ENCODE data around the gene DYDC2. TPM values are rescaled to one million over a fixed set of nuclear protein-coding genes. Genes with fewer than 3 reads are reported as not detected.
A peak's percentile ranks its signal among the peaks of the same experiment; 100 is the strongest.

Gene DYDC2
- total and polyA plus RNA-seq, 12 donors = not detected

DNA sequence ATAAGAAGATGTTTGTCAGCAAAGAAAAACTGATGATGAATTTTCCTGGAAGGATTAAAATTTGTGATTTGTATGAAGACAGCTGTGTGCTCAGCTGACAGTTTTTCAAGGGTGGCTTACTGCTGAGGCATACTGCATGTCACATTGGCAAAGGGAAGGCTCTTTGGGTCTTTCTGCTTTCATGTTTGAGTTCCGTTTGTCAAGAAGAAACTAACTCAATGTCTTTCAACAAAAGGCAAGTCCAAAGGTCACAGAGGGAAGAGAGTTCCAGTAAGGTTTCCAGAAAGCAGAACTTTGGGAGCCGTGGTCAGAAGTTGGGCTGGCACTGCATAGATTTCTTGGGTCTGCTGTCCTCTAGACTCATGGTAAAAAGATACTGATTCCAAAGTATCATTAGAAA, 16.9 kb downstream of the DYDC2 start:
- Histone ChIP-seq H3K27me3 (peaks cover 0 to 6% (median 0%) of the 10 kb centered on the region in 7 donors), H3K27ac (peak overlapping the region in 1 of 10 donors; percentile 69), H3K9me3 (peaks cover 0 to 7% (median 0%) of the 10 kb centered on the region in 11 donors), H3K4me1 (peaks cover 0 to 19% (median 0%) of the 10 kb centered on the region in 9 donors), H3K36me3 (no peaks in the 10 kb centered on the region), H3K4me3 (no peak overlapping the region)
- no peak for DNase-seq
- intact Hi-C loops (cut with DNase I) = no loop called here
- WGBS, 2 donors = 72 to 81% methylated on average over 2 of the region's 2 CpGs
- no peak for ATAC-seq
- TF ChIP-seq, protein P1, sequence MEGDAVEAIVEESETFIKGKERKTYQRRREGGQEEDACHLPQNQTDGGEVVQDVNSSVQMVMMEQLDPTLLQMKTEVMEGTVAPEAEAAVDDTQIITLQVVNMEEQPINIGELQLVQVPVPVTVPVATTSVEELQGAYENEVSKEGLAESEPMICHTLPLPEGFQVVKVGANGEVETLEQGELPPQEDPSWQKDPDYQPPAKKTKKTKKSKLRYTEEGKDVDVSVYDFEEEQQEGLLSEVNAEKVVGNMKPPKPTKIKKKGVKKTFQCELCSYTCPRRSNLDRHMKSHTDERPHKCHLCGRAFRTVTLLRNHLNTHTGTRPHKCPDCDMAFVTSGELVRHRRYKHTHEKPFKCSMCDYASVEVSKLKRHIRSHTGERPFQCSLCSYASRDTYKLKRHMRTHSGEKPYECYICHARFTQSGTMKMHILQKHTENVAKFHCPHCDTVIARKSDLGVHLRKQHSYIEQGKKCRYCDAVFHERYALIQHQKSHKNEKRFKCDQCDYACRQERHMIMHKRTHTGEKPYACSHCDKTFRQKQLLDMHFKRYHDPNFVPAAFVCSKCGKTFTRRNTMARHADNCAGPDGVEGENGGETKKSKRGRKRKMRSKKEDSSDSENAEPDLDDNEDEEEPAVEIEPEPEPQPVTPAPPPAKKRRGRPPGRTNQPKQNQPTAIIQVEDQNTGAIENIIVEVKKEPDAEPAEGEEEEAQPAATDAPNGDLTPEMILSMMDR (IDR thresholded peaks at IDR 0.05) = no peak

DNA sequence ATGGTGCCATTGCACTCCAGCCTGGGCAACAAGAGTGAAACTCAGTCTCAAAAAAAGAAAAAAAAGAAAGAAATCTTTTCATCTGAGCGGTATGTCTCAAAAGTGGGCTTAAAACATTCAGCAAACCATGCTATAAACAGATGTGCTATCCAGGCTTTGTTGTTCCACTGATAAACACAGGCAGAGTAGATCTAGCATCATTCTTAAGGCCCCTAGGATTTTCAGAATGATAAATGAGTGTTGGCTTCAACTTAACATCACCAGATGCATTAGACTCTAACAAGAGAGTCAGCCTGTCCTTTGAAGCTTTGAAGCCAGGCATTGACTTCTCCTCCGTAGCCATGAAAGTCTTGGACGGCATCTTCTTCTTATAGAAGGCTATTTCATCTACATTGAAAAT, 23.1 kb downstream of the DYDC2 start:
- H3K4me1 ChIP-seq = peaks cover 0 to 13% (median 0%) of the 10 kb centered on the region in 9 donors
- H3K27ac ChIP-seq = no peak overlapping the region
- no peak for ATAC-seq
- no peak for DNase-seq
- WGBS, 2 donors = 30 to 39% methylated on average over 3 of the region's 3 CpGs
- no peaks in the 10 kb centered on the region for H3K36me3 ChIP-seq
- TF ChIP-seq, protein P1 (IDR thresholded peaks at IDR 0.05) = no peak
- H3K4me3 ChIP-seq = no peak overlapping the region
- no peaks in the 10 kb centered on the region for H3K9me3 ChIP-seq
- intact Hi-C loops (cut with DNase I) = loop anchor here in 6 of 10 donors (5.0 to 10.0 kb wide), 6 partner anchors 63 to 548 kb away; no protein-coding TSS in a partner anchor
- H3K27me3 ChIP-seq = peaks cover 0 to 6% (median 0%) of the 10 kb centered on the region in 7 donors

DNA sequence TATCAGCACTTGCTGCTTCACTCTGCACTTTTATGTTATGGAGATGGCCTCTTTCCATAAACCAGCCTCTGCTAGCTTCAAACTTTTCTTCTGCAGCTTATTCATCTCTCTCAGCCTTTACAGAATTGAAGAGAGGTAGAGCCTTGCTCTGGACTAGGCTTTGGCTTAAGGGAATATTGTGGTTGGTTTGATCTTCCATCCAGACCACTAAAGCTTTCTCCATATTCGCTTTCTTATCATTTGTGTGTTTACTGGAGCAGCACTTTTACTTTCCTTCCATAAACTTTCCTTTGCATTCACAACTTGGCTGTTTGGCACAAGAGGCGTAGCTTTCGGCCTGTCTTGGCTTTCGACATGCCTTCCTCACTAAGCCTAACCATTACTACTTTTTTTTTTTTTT, 23.6 kb downstream of the DYDC2 start:
- H3K4me1 ChIP-seq = peaks cover 0 to 13% (median 0%) of the 10 kb centered on the region in 9 donors
- no peaks in the 10 kb centered on the region for H3K36me3 ChIP-seq
- ATAC-seq (no peak), DNase-seq (no peak)
- TF ChIP-seq, protein P1 (IDR thresholded peaks at IDR 0.05) = no peak
- intact Hi-C loops (cut with DNase I) = loop anchor here in 6 of 10 donors (5.0 to 10.0 kb wide), 6 partner anchors 62 to 547 kb away; no protein-coding TSS in a partner anchor
- H3K9me3 ChIP-seq = no peaks in the 10 kb centered on the region
- no peak overlapping the region for H3K27ac ChIP-seq
- peaks cover 0 to 6% (median 0%) of the 10 kb centered on the region in 7 donors for H3K27me3 ChIP-seq
- 95 to 96% methylated on average over 4 of the region's 4 CpGs for WGBS, 2 donors
- H3K4me3 ChIP-seq = no peak overlapping the region

DNA sequence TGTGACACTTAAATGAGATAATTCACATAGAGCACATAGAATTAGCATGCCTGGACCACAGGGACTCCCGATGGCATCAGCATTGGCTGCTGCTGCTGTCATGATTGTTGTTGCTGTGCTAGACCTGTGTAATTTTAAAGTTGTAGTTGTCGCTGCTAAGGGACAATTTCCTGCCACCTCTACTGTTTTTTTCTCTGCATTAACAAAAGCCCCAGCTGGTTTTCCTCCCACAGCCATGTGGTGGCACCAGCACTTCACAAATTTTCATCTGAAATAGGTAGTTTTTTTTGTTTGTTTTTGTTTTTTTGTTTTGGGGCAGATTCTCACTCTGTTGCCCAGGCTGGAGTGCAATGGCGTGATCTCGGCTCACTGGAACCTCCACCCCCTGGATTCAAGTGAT, 26.4 kb downstream of the DYDC2 start:
- peaks cover 0 to 18% (median 3%) of the 10 kb centered on the region in 9 donors for H3K4me1 ChIP-seq
- H3K27ac ChIP-seq = no peak overlapping the region
- no peak overlapping the region for H3K4me3 ChIP-seq
- no peaks in the 10 kb centered on the region for H3K27me3 ChIP-seq
- DNase-seq (peak in 1 of 2 donors; percentile 41), ATAC-seq (peak in 1 of 8 donors; percentile 57)
- TF ChIP-seq, protein P1 (IDR thresholded peaks at IDR 0.05) = peak; percentile 40 to 83 (median 74)
- intact Hi-C loops (cut with DNase I) = loop anchor here in 6 of 10 donors (1.0 to 10.0 kb wide), 10 partner anchors 59 to 544 kb away; no protein-coding TSS in a partner anchor
- WGBS, 2 donors = 7 to 21% methylated on average over 4 of the region's 4 CpGs
- no peaks in the 10 kb centered on the region for H3K36me3 ChIP-seq
- no peaks in the 10 kb centered on the region for H3K9me3 ChIP-seq

Data from heart right ventricle (tissue), 16 donors.